HEK293 (cell line): ENCODE results near the gene LHFPL6.

Experiments
- BCL11A ChIP-seq: fragments of 450-650 bp; formaldehyde crosslinking; IDR thresholded peaks from 2 replicates; pipeline ENCODE4 v1.5.1; 2016; ENCODE audit warnings: low read depth, missing biosample characterization, missing genetic modification characterization
- GLI2 ChIP-seq: fragments of 450-650 bp; formaldehyde crosslinking; IDR thresholded peaks from 2 replicates; pipeline ENCODE4; 2017; ENCODE audit warnings: missing biosample characterization, missing genetic modification characterization, low read depth, borderline replicate concordance
- KLF7 ChIP-seq: fragments of 450-650 bp; formaldehyde crosslinking; IDR thresholded peaks from 2 replicates; pipeline ENCODE4 v1.5.1; 2016; ENCODE audit warnings: missing biosample characterization, missing genetic modification characterization, borderline replicate concordance
- PBX3 ChIP-seq: sonication (generic); formaldehyde crosslinking; IDR thresholded peaks from 2 replicates; pipeline ENCODE4 v1.8.1; 2022; ENCODE audit warnings: mild to moderate bottlenecking, moderate library complexity, missing genetic modification reagents
- SCRT2 ChIP-seq: fragments of 450-650 bp; formaldehyde crosslinking; IDR thresholded peaks from 2 replicates; pipeline ENCODE4 v1.5.1; 2016; ENCODE audit warnings: missing biosample characterization, missing genetic modification characterization
- SETDB1 ChIP-seq: IDR thresholded peaks from one replicate; pipeline ENCODE4 v1.6.1; 2017; ENCODE audit warnings: mild to moderate bottlenecking, low read length, moderate library complexity, mixed read lengths; ENCODE audit not compliant: insufficient read length
- ZBTB11 ChIP-seq: fragments of 450-650 bp; formaldehyde crosslinking; conservative IDR thresholded peaks from 2 replicates; pipeline ENCODE4 v1.5.1; 2016; ENCODE audit warnings: low read depth, missing biosample characterization, missing genetic modification characterization
- ZNF148 ChIP-seq: fragments of 450-650 bp; formaldehyde crosslinking; IDR thresholded peaks from 2 replicates; pipeline ENCODE4 v1.5.0; 2017; ENCODE audit warnings: missing biosample characterization, missing genetic modification characterization, borderline replicate concordance
- ZNF184 ChIP-seq: fragments of 450-650 bp; IDR thresholded peaks from 2 replicates; pipeline ENCODE4 v1.5.1; 2018; ENCODE audit warnings: missing biosample characterization, mild to moderate bottlenecking, missing genetic modification characterization
- ZNF292 ChIP-seq: fragments of 450-650 bp; formaldehyde crosslinking; IDR thresholded peaks from 2 replicates; pipeline ENCODE4 v1.5.1; 2016; ENCODE audit warnings: low read depth, missing biosample characterization, missing genetic modification characterization, borderline replicate concordance
- ZNF341 ChIP-seq: fragments of 450-650 bp; formaldehyde crosslinking; IDR thresholded peaks from 2 replicates; pipeline ENCODE4; 2016; ENCODE audit warnings: low read depth, missing biosample characterization, missing genetic modification characterization
- ZNF354C ChIP-seq: fragments of 450-650 bp; formaldehyde crosslinking; IDR thresholded peaks from 2 replicates; pipeline ENCODE4 v1.5.1; 2016; ENCODE audit warnings: missing biosample characterization, missing genetic modification characterization, low read depth, borderline replicate concordance
- ZNF433 ChIP-seq: fragments of 450-650 bp; formaldehyde crosslinking; IDR thresholded peaks from 2 replicates; pipeline ENCODE4 v1.5.1; 2016; ENCODE audit warnings: missing biosample characterization, missing genetic modification characterization, low read depth
- ZNF510 ChIP-seq: fragments of 450-650 bp; formaldehyde crosslinking; IDR thresholded peaks from 2 replicates; pipeline ENCODE4 v1.5.1; 2018; ENCODE audit warnings: mild to moderate bottlenecking, missing genetic modification characterization, missing biosample characterization; ENCODE audit not compliant: insufficient replicate concordance
- ZNF521 ChIP-seq: fragments of 450-650 bp; formaldehyde crosslinking; IDR thresholded peaks from 2 replicates; pipeline ENCODE4 v1.5.1; 2017; ENCODE audit warnings: missing biosample characterization, mild to moderate bottlenecking, missing genetic modification characterization
- ZNF585B ChIP-seq: fragments of 450-650 bp; formaldehyde crosslinking; IDR thresholded peaks from 2 replicates; pipeline ENCODE4 v1.5.1; 2016; ENCODE audit warnings: missing biosample characterization, missing genetic modification characterization
- ZNF610 ChIP-seq: fragments of 450-650 bp; formaldehyde crosslinking; IDR thresholded peaks from 2 replicates; pipeline ENCODE4 v1.5.1; 2016; ENCODE audit warnings: missing biosample characterization, missing genetic modification characterization, borderline replicate concordance
- ZNF747 ChIP-seq: fragments of 450-650 bp; formaldehyde crosslinking; IDR thresholded peaks from 2 replicates; pipeline ENCODE4 v1.5.1; 2016; ENCODE audit warnings: missing biosample characterization, missing genetic modification characterization
- ZNF791 ChIP-seq: fragments of 450-650 bp; formaldehyde crosslinking; IDR thresholded peaks from 2 replicates; pipeline ENCODE4 v1.5.1; 2016; ENCODE audit warnings: missing biosample characterization, missing genetic modification characterization
- ZNF792 ChIP-seq: fragments of 450-650 bp; formaldehyde crosslinking; IDR thresholded peaks from 2 replicates; pipeline ENCODE4 v1.5.1; 2016; ENCODE audit warnings: missing biosample characterization, missing genetic modification characterization
- ZNF837 ChIP-seq: fragments of 450-650 bp; formaldehyde crosslinking; IDR thresholded peaks from 2 replicates; pipeline ENCODE4 v1.5.1; 2016; ENCODE audit warnings: missing biosample characterization, missing genetic modification characterization
- TF ChIP-seq, protein P1 (sequence below): fragments of 450-650 bp; formaldehyde crosslinking; IDR thresholded peaks from 2 replicates; pipeline ENCODE4 v1.5.1; 2016; ENCODE audit warnings: missing biosample characterization, missing genetic modification characterization

LHFPL6 gene

DNA sequence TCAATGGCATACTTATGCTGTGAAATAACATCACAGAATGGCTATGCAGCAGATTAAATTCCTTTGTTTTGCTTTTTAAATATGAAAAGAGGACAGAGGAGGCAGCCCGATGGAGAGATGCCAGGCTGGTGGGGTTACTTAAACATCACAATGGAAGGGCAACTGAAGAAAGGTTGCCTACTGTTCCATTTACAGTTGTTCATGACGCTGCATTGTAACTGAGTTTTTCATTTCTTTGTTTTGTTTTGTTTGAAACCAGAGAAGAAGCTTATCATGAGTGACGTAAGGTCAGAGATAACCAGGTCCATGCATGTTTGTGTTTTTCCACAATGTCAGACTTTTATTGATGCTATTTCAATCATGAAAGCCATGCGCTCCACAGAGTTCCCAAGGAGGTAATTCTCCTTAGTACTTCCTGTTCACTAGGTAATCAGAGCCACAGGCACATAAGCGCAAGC lies 273.8 kb downstream of the LHFPL6 start (continued):
- TF ChIP-seq ZBTB11 (tag by site-specific recombination) = no peak
- no peak for TF ChIP-seq BCL11A (tag by site-specific recombination)
- TF ChIP-seq SCRT2 = no peak
- TF ChIP-seq GLI2 (tag by site-specific recombination) = peak; percentile 86
- TF ChIP-seq, protein P1, sequence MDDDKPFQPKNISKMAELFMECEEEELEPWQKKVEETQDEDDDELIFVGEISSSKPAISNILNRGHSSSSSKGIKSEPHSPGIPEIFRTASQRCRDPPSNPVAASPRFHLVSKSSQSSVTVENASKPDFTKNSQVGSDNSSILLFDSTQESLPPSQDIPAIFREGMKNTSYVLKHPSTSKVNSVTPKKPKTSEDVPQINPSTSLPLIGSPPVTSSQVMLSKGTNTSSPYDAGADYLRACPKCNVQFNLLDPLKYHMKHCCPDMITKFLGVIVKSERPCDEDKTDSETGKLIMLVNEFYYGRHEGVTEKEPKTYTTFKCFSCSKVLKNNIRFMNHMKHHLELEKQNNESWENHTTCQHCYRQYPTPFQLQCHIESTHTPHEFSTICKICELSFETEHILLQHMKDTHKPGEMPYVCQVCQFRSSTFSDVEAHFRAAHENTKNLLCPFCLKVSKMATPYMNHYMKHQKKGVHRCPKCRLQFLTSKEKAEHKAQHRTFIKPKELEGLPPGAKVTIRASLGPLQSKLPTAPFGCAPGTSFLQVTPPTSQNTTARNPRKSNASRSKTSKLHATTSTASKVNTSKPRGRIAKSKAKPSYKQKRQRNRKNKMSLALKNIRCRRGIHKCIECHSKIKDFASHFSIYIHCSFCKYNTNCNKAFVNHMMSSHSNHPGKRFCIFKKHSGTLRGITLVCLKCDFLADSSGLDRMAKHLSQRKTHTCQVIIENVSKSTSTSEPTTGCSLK (tag by site-specific recombination) = no peak
- peak; percentile 69; the same call in 1 of the 2 replicates for TF ChIP-seq ZNF610 (tag by site-specific recombination)
- TF ChIP-seq ZNF585B (tag by site-specific recombination) = no peak
- TF ChIP-seq ZNF792 (tag by site-specific recombination) = no peak
- TF ChIP-seq ZNF292 (tag by site-specific recombination) = no peak
- no peak for TF ChIP-seq KLF7 (tag by site-specific recombination)
- no peak for TF ChIP-seq ZNF148
- peak; percentile 47; the same call in 1 of the 2 replicates for TF ChIP-seq ZNF341 (tag by site-specific recombination)
- TF ChIP-seq SETDB1 = no peak
- TF ChIP-seq PBX3 (CRISPR knock-in tag) = no peak
- no peak for TF ChIP-seq ZNF184 (tag by site-specific recombination)
- no peak for TF ChIP-seq ZNF747 (tag by site-specific recombination)
- TF ChIP-seq ZNF433 = no peak
- no peak for TF ChIP-seq ZNF837 (tag by site-specific recombination)
- TF ChIP-seq ZNF791 (tag by site-specific recombination) = no peak
- TF ChIP-seq ZNF510 = no peak
- TF ChIP-seq ZNF521 = no peak
- TF ChIP-seq ZNF354C = no peak
